Stimulated activated naive CD8-positive, alpha-beta T cell treated with anti-CD3 and anti-CD28 coated beads, Interleukin-15, Interleukin-2, amounts not matched to agents 100 ng/mL and 50 ng/mL, for 24 hours (primary cell): ENCODE measurements around the gene PAM16.

Experiments used
- H3K27ac Mint-ChIP-seq: one replicate; pipeline ENCODE4 v1.8.0; 2021; ENCODE audit warnings: mild to moderate bottlenecking, mixed read lengths
- H3K27me3 Mint-ChIP-seq: one replicate; pipeline ENCODE4 v1.8.0; 2021; ENCODE audit warnings: mixed read lengths
- H3K36me3 Mint-ChIP-seq: one replicate; pipeline ENCODE4 v1.8.0; 2021; ENCODE audit warnings: low read depth, mixed read lengths
- H3K4me1 Mint-ChIP-seq: one replicate; pipeline ENCODE4 v1.8.0; 2021; ENCODE audit warnings: low read depth, mixed read lengths
- H3K4me3 Mint-ChIP-seq: one replicate; pipeline ENCODE4 v1.8.0; 2021; ENCODE audit warnings: mild to moderate bottlenecking, mixed read lengths
- H3K9me3 Mint-ChIP-seq: one replicate; pipeline ENCODE4 v1.8.0; 2021; ENCODE audit warnings: mixed read lengths

PAM16 gene

DNA sequence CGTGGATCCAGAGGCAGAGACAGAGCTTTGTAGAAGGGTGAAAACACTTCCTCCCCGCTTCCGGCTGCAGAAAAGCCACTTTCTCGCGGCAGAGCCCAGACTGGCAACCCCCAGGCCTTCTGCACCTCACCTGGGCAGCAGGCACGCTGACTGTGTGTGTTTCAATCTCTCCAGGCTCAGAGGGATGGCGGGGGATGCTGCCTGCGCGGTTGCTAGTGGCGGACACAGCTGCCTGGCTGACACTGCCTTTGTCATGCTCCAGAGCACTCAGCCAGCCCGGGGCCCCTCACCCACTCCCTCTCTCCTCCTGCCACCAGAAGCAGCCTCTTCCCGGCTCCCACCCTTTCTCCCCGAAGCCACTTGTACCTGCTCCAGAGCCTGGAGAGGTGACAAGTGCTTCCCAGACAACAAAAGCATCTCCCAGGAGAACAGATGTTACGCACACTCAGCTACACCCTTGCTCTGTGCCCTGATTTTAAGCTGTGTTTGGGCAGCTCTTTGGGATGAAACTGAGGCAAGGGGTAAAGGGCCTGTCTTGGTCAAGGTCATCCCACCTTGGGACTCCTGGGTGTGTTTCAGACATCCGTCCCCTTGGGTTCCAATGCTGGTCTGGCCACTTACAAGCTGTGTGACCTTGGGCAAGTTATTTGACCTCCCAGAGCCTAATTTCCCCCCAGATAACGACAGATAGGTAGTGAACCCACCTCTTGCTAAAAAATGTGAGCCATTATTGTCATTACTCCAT is 44.5 kb downstream of the PAM16 start:
- H3K27me3 Mint-ChIP-seq: no peaks in the 10 kb centered on the region
- H3K4me3 Mint-ChIP-seq: peak overlapping the region; percentile 90
- H3K36me3 Mint-ChIP-seq: peaks cover 10% of the 10 kb centered on the region
- H3K9me3 Mint-ChIP-seq: peaks cover 5% of the 10 kb centered on the region
- peak overlapping the region; percentile 98 for H3K27ac Mint-ChIP-seq
- peaks cover 24% of the 10 kb centered on the region for H3K4me1 Mint-ChIP-seq

DNA sequence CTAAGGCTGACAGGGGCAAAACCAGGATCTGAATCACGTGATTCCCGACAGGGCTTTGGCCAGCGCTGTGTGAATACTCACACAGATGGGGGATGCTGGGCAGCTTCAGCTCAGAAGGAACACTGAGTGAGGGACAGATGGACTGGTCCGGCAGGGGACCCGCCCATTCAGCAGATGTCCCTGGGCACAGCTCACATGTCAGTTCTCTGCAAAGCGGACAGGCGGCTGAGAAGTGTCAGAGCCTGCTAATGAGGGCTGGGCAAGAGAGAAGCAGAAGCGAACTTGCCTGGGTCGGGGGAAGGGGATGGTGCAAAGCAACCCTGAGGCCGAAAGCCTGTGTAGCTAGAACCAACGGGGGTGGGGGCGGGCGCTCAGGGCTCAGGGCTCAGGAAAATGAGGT is 47.1 kb downstream of the PAM16 start:
- peaks cover 19% of the 10 kb centered on the region for H3K4me1 Mint-ChIP-seq

DNA sequence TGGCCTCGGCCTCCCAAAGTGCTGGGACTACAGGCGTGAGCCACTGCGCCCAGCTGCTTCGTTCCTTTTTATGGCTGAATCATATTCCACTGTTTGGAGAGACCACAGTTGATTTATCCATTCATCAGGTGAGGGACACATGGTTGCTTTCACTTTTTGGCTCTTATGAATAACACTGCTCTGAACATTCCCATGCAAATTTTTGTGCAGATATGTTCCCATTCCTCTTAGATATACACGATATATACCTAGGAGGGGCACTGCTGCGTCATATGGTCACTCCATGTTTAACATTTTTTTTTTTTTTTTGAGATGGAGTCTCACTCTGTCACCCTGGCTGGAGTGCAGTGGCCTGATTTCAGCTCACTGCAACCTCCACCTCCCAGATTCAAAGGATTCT is 49.2 kb downstream of the PAM16 start:
- Mint-ChIP-seq H3K36me3 (peaks cover 9% of the 10 kb centered on the region), H3K9me3 (peaks cover under 1% of the 10 kb centered on the region), H3K4me3 (no peak overlapping the region), H3K4me1 (peaks cover 11% of the 10 kb centered on the region), H3K27ac (no peak overlapping the region), H3K27me3 (no peaks in the 10 kb centered on the region)

More for the DNA sequence above, 47.1 kb downstream of the PAM16 start:
- no peak overlapping the region for H3K27ac Mint-ChIP-seq
- no peak overlapping the region for H3K4me3 Mint-ChIP-seq
- H3K27me3 Mint-ChIP-seq: no peaks in the 10 kb centered on the region
- H3K36me3 Mint-ChIP-seq: peaks cover 13% of the 10 kb centered on the region
- H3K9me3 Mint-ChIP-seq: peaks cover 5% of the 10 kb centered on the region

DNA sequence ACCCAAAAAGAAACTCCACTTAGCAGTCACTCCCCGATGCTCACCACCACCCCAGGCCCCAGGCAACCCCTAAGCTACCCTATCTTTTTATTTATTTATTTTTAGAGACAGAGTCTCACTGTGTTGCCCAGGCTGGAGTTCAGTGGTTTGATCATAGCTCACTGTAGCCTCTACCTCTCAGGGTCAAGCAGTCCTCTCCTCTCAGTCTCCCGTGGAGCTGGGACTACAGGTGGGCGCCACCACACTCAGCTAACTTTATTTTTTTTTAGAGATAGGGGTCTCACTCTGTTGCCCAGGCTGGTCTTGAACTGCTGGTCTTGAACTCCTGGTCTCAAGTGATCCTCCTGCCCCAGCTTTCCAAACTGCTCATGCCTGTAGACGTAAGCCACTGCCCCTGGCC is 49.9 kb downstream of the PAM16 start:
- Mint-ChIP-seq H3K9me3 (no peaks in the 10 kb centered on the region), H3K4me1 (peaks cover 3% of the 10 kb centered on the region), H3K4me3 (no peak overlapping the region), H3K27me3 (no peaks in the 10 kb centered on the region), H3K36me3 (peaks cover 7% of the 10 kb centered on the region), H3K27ac (no peak overlapping the region)

DNA sequence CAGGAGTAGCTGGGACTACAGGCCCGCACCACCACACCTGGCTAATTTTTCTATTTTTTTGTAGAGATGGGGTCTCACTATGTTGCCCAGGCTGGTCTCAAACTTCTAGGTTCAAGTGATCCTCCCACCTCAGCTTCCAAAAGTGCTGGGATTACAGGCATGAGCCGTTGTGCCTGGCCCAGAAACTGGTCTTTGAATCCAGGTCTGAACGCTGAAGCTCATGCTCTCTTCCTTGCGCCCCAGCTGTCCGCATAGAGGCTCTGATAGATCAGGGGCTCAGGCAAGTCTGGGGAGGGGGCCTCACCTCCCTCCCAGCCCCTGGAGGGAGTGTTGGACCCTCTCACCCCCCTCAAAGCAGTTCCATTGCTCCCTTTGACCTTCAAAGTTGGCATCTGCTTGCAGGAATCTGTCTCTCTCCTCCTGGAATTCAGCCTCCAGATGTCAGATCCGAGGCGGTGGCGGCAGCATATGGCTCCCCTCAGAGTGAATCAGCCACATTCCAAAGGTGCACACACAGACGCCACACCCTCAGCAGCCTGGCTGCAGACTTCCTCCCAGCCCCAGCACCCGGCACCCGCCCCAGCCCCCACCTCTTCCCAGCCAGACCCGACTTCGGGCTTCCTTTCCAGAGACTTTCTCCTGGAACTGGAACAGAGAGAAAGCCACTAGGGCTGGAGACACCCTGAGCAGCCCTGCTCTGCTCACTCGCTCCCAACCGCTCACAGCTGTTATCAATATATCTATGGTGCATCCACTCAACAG is 52.2 kb downstream of the PAM16 start:
- H3K27me3 Mint-ChIP-seq: no peaks in the 10 kb centered on the region
- H3K9me3 Mint-ChIP-seq: no peaks in the 10 kb centered on the region
- H3K4me3 Mint-ChIP-seq: no peak overlapping the region
- H3K36me3 Mint-ChIP-seq: peaks cover 7% of the 10 kb centered on the region
- no peaks in the 10 kb centered on the region for H3K4me1 Mint-ChIP-seq
- no peak overlapping the region for H3K27ac Mint-ChIP-seq

DNA sequence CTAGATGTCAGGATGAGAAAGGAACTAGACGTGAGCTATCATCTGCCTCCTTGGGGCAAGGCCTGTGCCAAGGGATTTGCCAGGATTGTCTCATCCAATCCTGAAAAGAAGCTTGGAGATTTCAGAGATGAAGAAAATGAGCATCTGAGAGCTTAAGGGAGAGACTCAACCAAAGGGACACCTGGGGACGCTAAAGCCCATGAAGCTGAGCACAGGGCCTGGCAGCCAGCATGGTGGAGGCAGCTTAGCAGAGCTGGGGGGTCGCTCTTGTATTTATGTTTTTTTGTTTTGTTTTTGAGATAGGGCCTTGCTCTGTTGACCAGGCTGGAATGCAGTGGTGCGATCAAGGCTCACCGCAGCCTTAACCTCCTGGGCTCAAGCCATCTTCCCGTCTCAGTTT is 53.6 kb downstream of the PAM16 start:
- Mint-ChIP-seq H3K36me3 (peaks cover 7% of the 10 kb centered on the region), H3K27me3 (no peaks in the 10 kb centered on the region), H3K4me3 (no peak overlapping the region), H3K27ac (no peak overlapping the region), H3K9me3 (no peaks in the 10 kb centered on the region), H3K4me1 (no peaks in the 10 kb centered on the region)

DNA sequence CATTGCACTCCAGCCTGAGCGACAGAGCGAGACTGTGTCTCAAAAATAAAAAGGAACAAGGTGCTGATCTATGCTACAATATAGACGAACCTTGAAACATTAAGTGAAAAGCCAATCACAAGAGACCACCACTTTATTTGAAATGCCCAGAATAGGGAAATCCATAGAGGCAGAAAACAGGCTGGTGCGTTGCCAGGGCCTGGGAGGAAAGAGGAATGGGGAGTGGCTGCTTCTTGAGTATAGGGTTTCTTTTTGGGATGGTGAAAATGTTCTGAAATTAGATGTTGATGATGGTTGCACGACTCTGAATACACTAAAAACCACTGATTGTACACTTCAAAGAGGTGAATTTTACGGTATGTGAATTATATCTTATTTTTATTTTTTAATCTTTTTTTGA is 55.5 kb downstream of the PAM16 start:
- no peaks in the 10 kb centered on the region for H3K4me1 Mint-ChIP-seq
- H3K27me3 Mint-ChIP-seq: no peaks in the 10 kb centered on the region
- H3K36me3 Mint-ChIP-seq: no peaks in the 10 kb centered on the region
- H3K27ac Mint-ChIP-seq: no peak overlapping the region
- no peaks in the 10 kb centered on the region for H3K9me3 Mint-ChIP-seq
- no peak overlapping the region for H3K4me3 Mint-ChIP-seq

DNA sequence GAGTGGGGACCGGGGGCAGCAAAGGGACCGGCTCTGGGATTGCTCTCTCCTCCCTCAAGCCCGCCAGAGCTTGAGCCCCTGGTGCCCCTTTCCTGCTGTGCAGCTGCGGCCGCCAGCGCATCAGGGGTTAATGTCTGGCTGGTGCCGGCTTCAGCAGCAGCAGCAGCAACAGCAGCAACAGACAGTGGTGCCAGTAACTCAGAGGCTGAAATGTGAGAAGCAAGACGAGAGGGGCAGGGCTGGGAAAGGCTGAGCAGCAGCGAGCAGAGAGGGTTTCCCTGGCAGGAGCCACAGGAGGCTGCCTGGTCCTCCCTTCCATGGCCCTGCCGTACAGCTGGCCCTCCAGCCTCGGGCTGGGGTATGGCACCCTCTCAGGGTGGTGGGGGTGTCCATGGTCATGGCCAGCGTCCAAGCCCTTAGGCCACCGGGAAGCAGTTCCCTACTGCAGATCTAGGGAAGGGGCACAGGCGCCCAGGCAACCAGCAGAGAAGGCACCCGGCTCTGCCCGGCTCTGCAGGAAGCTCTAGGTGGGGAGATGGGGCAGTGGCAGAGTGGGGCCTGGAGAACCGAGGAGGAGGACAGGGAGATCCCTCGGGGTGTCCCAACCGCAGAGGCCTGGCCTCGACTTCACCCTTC is 57.2 kb downstream of the PAM16 start:
- Mint-ChIP-seq H3K9me3 (no peaks in the 10 kb centered on the region), H3K27ac (no peak overlapping the region), H3K4me1 (no peaks in the 10 kb centered on the region), H3K4me3 (no peak overlapping the region), H3K36me3 (no peaks in the 10 kb centered on the region), H3K27me3 (no peaks in the 10 kb centered on the region)

DNA sequence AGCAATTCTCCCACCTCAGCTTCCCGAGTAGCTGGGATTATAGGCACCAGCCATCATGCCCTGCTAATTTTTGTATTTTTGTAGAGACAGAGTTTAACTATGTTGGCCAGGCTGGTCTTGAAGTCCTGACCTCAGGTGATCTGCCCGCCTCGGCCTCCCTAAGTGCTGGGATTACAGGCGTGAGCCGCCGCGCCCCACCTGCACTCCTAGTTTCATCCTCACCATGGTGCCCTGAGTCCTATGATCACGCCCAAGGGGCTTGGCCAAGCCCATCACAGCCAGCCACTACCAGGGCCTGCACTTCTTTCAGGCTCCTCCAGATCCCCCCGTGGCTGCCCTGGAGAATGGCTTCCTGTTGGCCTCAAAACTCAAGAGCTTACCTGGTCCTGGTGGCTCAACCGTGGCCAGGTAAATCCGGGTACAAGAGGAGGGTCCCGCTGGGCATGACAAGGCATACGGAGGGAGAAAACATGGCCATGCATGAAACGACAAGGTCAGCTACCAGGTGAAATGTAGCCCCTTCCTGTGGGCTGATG is 57.9 kb downstream of the PAM16 start:
- no peaks in the 10 kb centered on the region for H3K27me3 Mint-ChIP-seq
- H3K9me3 Mint-ChIP-seq: no peaks in the 10 kb centered on the region
- H3K4me3 Mint-ChIP-seq: no peak overlapping the region
- H3K27ac Mint-ChIP-seq: no peak overlapping the region
- no peaks in the 10 kb centered on the region for H3K36me3 Mint-ChIP-seq
- peaks cover 5% of the 10 kb centered on the region for H3K4me1 Mint-ChIP-seq

DNA sequence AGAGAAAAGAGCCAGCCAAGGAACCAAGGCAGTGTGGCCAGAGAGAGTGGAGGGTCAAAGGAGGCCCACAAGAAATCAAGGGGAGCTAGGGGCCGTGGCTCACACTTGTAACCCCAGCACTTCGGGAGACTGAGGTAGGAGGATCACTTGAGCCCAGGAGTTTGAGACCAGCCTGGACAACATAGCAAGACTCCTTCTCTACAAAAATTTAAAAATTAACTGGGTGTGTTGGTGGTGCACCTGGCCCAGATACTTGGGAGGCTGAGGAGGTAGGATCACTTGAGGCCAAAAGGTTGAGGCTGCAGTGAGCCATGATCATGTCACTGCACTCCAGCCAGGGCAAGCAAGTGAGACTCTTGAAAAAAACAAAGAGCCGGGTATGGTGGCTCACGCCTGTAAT is 59.4 kb downstream of the PAM16 start:
- H3K27me3 Mint-ChIP-seq: no peaks in the 10 kb centered on the region
- H3K36me3 Mint-ChIP-seq: no peaks in the 10 kb centered on the region
- H3K4me3 Mint-ChIP-seq: no peak overlapping the region
- H3K4me1 Mint-ChIP-seq: peaks cover 10% of the 10 kb centered on the region
- H3K9me3 Mint-ChIP-seq: no peaks in the 10 kb centered on the region
- no peak overlapping the region for H3K27ac Mint-ChIP-seq
